Activated CD4-positive, alpha-beta T cell treated with anti-CD3 and anti-CD28 coated beads, Interleukin-2, amount 50 U/mL, for 48 hours (primary cell): ENCODE data around the gene ALKBH3.

Experiments used
- DNase-seq, 2 experiments: peaks; one replicate each; pipeline ENCODE4 v3.0.0-alpha.2; 2020

The ALKBH3 gene

GRCh38 chr11:43942662-43943371, 62.2 kb downstream of the ALKBH3 start:
- peak; percentile 15 to 19 for DNase-seq

GRCh38 chr11:43943372-43943930, 62.8 kb downstream of the ALKBH3 start:
- DNase-seq, result peak in 1 of 2 experiments; percentile 8

DNA sequence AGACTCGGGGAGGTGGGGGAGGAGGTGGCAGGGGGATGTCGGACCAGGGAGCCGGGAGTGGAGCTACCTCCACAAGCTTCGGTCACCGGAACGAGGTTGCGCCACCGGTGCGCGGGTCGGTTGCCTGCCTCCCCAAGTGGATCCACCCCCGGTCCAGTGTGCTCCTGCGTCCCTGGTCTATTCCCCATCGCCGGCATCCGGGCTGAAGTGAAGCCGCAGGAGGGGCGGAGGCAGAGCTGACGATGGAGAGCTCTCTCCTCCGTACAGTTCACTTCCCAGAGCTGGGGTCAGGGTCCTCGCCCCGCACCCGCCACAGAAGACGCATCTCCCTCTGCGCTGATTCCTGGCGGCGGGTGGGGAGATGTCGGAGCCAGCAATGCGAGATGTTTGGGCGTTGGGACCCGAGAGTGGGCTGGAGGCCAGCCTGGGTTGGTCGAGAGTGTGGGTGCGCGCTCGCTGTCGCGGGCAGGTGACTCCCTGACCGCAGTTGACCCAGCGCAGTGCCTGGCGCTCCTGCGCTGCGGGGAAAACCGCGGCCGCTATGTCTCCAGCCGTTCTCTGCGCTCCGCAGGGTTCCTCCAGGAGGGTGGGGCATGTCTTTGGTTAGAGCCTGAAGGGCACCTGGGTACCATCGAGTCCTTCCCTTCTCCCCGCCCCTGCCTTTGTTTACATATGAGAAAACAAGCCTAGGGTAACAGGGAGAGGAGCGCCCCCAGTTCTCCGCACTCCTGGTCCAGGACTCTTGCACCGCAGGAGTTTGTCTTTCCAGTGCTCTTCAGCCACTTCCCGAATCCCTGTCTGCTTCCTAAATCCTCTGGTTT, 63.5 kb downstream of the ALKBH3 start:
- peak; percentile 53 to 63 for DNase-seq

DNA sequence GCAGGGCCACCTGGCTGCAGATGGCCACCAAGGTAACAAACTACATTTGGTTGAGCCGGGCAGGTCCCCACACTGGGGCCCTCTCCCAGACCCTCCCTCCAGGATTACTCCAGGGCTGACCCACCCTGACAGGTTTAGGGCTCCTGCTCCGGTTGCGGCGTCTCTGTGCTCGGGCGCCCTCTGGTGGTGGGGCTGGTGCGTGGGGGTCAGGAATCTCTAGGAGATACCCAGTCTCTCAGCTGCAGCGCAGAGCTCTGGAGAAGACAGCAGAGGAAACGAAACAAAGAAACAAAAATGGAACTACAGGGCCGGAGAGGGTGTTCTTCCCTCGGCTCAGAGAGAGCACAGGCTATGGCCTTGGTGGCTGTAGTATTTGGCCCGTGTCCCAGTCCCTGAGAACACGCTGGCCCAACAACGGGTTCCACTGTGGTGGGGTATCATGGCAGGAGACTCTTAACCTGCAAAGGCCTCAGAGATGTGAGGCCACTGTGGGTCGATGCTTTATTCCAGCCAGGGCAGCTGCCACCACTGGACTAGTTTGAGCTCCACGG, 64.2 kb downstream of the ALKBH3 start:
- peak; percentile 82 to 85 for DNase-seq

GRCh38 chr11:43947003-43947500, 66.4 kb downstream of the ALKBH3 start:
- no peak for DNase-seq

GRCh38 chr11:43947815-43948214, 67.2 kb downstream of the ALKBH3 start:
- DNase-seq, result no peak

DNA sequence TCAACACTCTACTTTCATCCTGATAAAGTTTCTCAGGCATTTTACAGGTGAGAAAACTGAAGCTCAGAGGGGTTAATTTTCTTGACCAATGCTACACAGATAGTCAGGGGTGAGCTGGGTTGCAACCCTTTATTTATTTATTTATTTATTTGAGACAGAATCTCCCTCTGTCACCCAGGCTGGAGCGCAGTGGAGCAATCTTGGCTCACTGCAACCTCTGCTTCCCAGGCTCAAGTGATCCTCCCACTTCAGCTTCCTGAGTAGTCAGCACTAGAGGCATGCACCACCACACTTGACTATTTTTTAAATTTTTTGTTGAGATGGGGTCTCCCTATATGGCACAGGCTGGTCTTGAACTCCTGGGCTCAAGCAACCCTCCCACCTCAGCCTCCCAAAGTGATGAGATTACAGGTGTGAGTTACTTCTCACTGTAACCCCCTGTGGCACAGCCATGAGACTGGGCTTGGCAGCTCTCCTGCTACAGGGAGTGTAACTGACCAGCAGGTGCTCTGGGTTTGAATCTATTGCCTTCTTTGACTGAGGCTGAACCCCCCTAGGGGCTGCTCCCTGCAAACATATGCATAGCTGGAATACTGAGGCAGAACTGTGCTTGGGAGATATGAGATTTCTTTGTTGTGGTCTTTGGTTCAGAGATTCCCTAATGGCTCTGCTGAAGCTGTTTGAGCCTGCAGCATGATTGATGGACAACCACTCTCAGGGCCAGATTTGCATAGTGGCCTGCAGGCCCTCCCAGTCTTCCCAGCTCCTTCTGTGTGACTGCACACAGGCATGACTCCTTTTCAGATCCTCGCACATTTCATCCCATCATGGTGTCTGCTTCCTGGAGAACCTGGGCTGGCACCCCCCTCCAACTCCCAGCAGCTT, 68.0 kb downstream of the ALKBH3 start:
- DNase-seq, result no peak

- no peak for DNase-seq
Measured at GRCh38 chr11:43950311-43950855, 69.8 kb downstream of the ALKBH3 start.

DNA sequence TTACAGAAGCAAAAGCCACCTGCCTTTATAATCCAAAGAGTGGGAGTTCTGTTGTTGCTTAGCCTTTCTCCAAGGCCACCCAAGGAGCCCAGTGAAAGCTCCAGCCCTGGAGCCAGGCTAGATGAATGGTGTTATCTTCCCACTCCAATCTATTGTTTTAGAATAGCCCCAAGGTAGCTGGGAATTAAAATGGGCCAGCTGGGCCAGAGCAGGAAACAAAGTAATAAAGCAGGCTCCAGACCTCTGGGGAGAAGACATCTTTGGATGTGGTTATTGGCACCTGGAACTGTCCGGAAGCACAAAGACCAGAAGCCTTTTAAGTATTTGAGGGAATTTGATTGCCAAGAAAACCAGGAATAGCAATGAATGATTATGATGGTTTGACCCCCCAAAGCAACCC, 70.6 kb downstream of the ALKBH3 start:
- no peak for DNase-seq

DNA sequence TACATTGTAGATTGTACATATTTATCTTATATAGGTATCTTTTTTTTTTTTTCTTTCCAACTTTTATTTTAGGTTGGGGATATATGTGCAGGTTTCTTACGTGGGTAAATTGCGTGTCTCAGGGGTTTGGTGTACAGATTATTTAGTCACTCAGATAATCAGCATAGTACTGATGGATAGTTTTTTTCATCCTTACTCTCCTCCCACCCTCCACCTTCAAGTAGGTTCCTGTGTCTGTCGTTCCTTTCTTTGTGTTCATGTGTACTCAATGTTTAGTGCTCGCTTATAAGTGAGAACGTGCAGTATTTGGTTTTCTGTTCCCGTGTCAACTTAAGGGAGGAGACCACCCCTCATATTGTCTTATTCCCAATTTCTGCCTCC, 71.4 kb downstream of the ALKBH3 start:
- DNase-seq, result no peak

- no peak for DNase-seq
Measured at GRCh38 chr11:43952401-43953342, 72.0 kb downstream of the ALKBH3 start.

DNA sequence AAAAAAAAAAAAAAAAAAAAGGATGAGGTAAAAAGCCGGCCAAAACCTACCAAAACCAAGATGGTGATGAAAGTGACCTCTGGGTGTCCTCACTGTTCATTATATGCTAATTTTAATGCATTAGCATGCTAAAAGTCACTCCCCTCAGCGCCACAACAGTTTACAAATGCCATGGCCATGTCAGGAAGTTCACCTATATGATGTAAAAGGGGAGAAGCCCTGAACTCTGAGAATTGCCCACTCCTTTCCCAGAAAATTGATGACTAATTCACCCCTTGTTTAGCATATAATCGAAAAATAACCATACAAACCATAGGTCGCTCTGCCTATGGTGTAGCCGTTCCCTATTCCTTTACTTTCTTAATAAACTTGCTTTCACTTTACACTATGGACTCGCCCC, 72.9 kb downstream of the ALKBH3 start:
- DNase-seq, result no peak

DNA sequence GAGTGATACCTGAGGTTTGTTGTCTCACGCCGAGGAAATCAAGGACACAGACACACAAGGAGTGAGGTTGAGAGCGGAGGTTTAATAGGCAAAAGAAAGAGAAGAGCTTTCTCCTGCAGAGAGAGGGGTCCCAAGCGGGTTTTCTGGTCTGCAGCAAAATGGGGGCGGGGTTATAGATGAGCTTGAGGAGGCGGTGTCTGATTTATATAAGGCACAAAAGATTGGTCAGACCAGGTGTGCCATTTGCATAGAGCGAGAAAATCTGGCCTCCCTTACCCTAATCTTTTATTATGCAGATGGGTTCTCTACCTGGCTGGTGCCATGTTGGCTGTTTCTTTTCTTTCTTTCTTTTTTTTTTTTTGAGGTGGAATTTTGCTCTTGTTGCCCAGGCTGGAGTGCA, 73.6 kb downstream of the ALKBH3 start:
- no peak for DNase-seq

DNA sequence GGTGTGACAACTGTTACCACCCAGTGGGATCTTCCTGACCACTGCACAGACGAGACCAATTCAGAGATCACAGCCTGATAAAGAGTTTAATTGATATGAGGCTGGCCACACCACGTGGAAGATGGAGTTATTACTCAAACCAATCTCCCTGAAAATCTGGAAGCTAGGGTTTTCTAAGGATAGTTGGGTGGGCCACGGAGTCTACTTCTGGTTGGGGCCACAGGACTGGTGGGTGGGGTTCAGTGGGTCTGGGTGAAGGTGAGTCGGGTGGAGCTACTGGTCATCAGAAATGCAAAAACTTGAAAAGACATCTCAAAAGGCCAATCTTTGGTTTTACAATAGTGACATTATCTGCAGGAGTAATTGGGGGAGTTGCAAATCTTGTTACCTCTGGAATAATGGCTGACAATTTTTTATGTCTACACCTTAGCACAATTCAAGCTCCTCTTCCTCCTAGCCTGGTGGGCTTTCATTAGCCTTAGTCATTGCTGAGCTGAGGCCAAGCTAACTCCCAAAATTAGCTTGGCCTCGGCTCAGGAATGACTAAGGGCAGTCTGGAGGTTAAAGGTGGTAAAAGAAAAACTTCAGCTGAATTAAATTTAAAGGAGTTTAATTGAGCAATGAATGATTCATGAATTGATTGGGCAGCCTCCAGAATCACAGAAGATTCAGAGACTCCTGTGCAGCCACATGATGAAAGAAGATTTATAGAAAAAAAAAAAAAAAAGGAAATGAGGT, 74.9 kb downstream of the ALKBH3 start:
- DNase-seq, result no peak

- no peak for DNase-seq
Measured at GRCh38 chr11:43957571-43957970, 76.9 kb downstream of the ALKBH3 start.

DNA sequence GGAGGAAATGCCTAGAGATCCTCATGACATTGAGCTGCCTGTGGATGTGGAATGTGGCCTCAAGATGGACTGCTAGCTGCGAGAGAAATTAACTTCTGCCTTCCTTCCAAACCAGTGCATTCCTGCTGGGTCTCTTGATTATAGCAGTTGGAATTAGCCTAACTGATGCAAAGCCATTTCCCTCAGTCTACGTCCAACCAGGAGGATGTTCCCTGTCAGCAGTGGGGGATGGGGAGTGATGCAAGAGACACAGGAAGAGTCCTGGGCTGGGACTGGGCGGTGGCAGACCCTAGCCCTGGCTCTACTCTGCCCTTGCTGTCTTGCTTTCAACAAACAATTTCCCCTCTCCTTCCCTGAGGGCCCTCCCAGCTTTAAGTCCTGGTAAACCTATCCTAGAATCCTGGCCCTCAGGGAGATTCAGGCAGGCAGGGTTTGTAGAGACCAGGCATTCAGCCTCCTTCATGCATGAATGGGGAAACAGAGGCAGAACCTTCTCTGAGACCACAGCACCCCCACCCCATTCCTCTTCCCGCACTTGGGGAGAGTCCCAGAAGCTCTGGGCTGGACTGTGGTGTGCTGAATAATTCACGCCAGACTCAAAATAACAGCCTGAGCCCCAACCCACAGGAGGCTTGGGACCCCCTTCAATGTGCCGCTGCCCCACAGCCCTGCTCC, 78.8 kb downstream of the ALKBH3 start:
- no peak for DNase-seq

GRCh38 chr11:43962383-43963278, 82.0 kb downstream of the ALKBH3 start:
- no peak for DNase-seq

GRCh38 chr11:43963279-43963620, 82.6 kb downstream of the ALKBH3 start:
- DNase-seq, result no peak

DNA sequence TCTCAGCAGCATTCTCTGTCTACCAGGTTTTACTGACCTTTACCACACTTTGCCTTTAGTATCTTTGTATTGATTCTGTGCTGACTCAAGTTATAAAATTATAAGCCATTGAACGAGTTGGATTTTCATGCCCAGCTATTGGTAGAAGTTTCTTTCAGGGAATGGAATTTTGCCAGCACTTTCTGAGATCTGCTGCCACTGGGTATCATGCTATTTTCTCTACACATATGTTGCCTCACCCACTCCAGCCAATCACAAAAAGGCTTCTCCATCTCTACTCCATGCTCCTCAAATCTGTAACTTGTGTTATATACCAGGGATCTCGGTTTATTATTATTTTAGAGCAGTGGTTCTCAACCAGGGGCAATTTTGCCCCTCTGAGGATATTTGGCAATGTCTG, 87.0 kb downstream of the ALKBH3 start:
- no peak for DNase-seq
